Lower lobe of right lung (tissue), 2 donors: ENCODE measurements around the gene ASCC2. TPM values are rescaled to one million over a fixed set of nuclear protein-coding genes. Genes with fewer than 3 reads are reported as not detected.
A peak's percentile ranks its signal among the peaks of the same experiment; 100 is the strongest.

Experiments used
- ATAC-seq, 2 donors: fragments of 200-7000 bp; cut with Tn5 transposase; one replicate each; pipeline ENCODE4 v1.9.1; 2020 to 2022; ENCODE audit warnings: mild to moderate bottlenecking in 2 of 2, moderate library complexity in 2 of 2
- DNase-seq: peaks from one replicate; pipeline ENCODE4 v3.0.0-alpha.2; 2020
- H3K27ac ChIP-seq: fragments of 200-600 bp; one replicate; pipeline ENCODE4 v1.8.0; 2022
- H3K27me3 ChIP-seq: fragments of 200-600 bp; one replicate; pipeline ENCODE4 v1.8.0; 2022; ENCODE audit warnings: low read depth
- H3K36me3 ChIP-seq: fragments of 200-600 bp; one replicate; pipeline ENCODE4 v1.8.0; 2022; ENCODE audit warnings: mild to moderate bottlenecking
- H3K4me1 ChIP-seq: fragments of 200-600 bp; one replicate; pipeline ENCODE4 v1.8.0; 2022
- H3K4me3 ChIP-seq: fragments of 200-600 bp; one replicate; pipeline ENCODE4 v1.8.0; 2022; ENCODE audit warnings: mild to moderate bottlenecking
- H3K9me3 ChIP-seq: fragments of 200-600 bp; one replicate; pipeline ENCODE4 v1.8.0; 2022
- CTCF ChIP-seq: fragments of 200-600 bp; IDR thresholded peaks from one replicate; pipeline ENCODE4 v1.8.0; 2022; ENCODE audit warnings: antibody characterized with exemption, mild to moderate bottlenecking
- intact Hi-C: fragments of 100-400 bp; cut with DNase I; formaldehyde crosslinking; loops from one replicate; pipeline ENCODE4 v1.11.0; 2022
- total RNA-seq: library from RNA; stranded (reverse); fragmentation: NEBNext Ultra II Directional; extraction: Animal tissue kit (Norgen Biotek cat#: 25700); gene quantifications from one replicate; pipeline ENCODE4 v1.2.1, GENCODE V29; 2021
- donor health status: DM: no; HTN: yes; CAD: no; lungs with severe emphysema.

Gene ASCC2
- total RNA-seq, 1 donor from 2014 or later, result 65.4 TPM

- DNase-seq (no peak), ATAC-seq (no peak)
- Histone ChIP-seq H3K27me3 (no peaks in the 10 kb centered on the region), H3K4me3 (no peak overlapping the region), H3K36me3 (peaks cover 86% of the 10 kb centered on the region), H3K4me1 (peaks cover 18% of the 10 kb centered on the region), H3K27ac (no peak overlapping the region), H3K9me3 (no peaks in the 10 kb centered on the region)
- no peak for TF ChIP-seq CTCF
- intact Hi-C loops, result no loop called here
These were observed 20.4 kb downstream of the ASCC2 start for GRCh38 chr22:29817724-29818123.

DNA sequence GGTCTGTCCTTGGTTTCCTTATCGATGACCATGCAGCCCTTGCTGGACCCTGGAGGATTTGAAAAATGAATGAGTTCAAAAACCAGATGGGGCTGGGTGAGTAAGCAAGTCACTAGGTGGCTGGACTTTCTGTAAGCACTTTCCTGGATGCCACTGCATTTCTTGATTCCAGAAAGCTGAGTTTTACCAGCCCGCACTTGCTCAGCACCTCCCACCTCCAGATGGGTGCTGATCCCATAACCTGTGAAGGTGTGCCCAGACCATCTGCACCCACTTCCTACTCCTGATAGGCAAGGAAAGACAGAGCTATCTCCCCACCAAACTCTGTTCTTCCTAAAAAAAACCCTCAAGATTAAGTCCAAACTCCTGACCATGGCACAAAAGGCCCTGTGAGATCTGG, 21.1 kb downstream of the ASCC2 start:
- peaks cover 21% of the 10 kb centered on the region for H3K4me1 ChIP-seq
- H3K9me3 ChIP-seq, result no peaks in the 10 kb centered on the region
- peaks cover 88% of the 10 kb centered on the region for H3K36me3 ChIP-seq
- ATAC-seq, result no peak
- no peak for TF ChIP-seq CTCF
- intact Hi-C loops, result no loop called here
- no peak for DNase-seq
- H3K4me3 ChIP-seq, result no peak overlapping the region
- H3K27me3 ChIP-seq, result no peaks in the 10 kb centered on the region
- no peak overlapping the region for H3K27ac ChIP-seq

GRCh38 chr22:29816539-29816938, 21.5 kb downstream of the ASCC2 start:
- no peaks in the 10 kb centered on the region for H3K27me3 ChIP-seq
- intact Hi-C loops, result no loop called here
- no peak overlapping the region for H3K4me3 ChIP-seq
- TF ChIP-seq CTCF, result no peak
- H3K36me3 ChIP-seq, result peaks cover 88% of the 10 kb centered on the region
- H3K4me1 ChIP-seq, result peaks cover 21% of the 10 kb centered on the region
- H3K27ac ChIP-seq, result no peak overlapping the region
- DNase-seq, result no peak
- H3K9me3 ChIP-seq, result no peaks in the 10 kb centered on the region
- no peak for ATAC-seq

DNA sequence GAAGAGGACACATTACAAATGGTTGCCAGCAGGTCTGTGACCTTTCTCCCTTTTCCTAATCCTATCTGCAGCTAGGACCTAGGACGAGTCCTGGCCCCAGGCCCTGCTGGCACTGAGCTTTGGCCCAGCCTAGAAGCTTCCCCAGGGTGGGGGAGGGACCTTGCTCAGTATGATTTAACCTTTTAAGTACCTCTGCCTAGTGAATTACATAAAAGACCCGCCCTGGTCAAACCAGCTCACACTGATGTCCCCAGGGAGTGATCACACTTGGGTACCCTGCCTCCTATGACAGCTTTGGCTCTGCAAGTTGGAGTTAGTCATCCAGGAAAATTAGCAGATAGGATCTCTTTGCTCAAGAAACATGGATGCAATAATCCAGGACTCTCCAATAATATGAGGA, 21.9 kb downstream of the ASCC2 start:
- peak in 1 of 2 donors; percentile 37 for ATAC-seq

GRCh38 chr22:29815580-29815979, 22.5 kb downstream of the ASCC2 start:
- ATAC-seq, result no peak
- H3K4me3 ChIP-seq, result no peak overlapping the region
- H3K36me3 ChIP-seq, result peaks cover 89% of the 10 kb centered on the region
- no peak overlapping the region for H3K27ac ChIP-seq
- H3K27me3 ChIP-seq, result no peaks in the 10 kb centered on the region
- DNase-seq, result no peak
- TF ChIP-seq CTCF, result no peak
- no peaks in the 10 kb centered on the region for H3K9me3 ChIP-seq
- intact Hi-C loops, result no loop called here
- H3K4me1 ChIP-seq, result peaks cover 21% of the 10 kb centered on the region

More for the DNA sequence above, 21.9 kb downstream of the ASCC2 start:
- intact Hi-C loops, result no loop called here
- H3K9me3 ChIP-seq, result no peaks in the 10 kb centered on the region
- TF ChIP-seq CTCF, result no peak
- DNase-seq, result no peak
- H3K27ac ChIP-seq, result no peak overlapping the region
- H3K27me3 ChIP-seq, result no peaks in the 10 kb centered on the region
- peaks cover 21% of the 10 kb centered on the region for H3K4me1 ChIP-seq
- H3K36me3 ChIP-seq, result peaks cover 89% of the 10 kb centered on the region
- H3K4me3 ChIP-seq, result no peak overlapping the region

DNA sequence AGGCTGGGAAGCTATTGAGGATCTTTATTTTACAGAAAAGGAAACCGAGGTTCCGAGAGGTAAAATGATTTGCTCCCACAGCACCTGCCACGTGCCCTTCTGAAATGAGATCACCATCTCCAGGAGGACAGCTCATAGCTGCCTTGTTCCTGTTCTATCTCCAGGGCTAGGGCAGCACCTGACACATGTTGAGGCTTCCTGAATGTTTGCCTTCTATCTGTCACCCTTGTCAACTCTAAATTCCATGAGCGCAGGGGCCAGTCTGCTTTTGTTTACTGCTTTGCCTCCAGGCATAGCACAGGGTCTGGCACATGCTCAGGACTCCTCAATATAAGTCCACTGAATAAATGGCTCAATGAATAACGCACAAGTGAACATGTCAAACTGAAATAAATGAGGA, 24.1 kb downstream of the ASCC2 start:
- intact Hi-C loops, result no loop called here
- H3K36me3 ChIP-seq, result peaks cover 88% of the 10 kb centered on the region
- DNase-seq (no peak), ATAC-seq (no peak)
- no peak for TF ChIP-seq CTCF
- no peak overlapping the region for H3K4me3 ChIP-seq
- H3K9me3 ChIP-seq, result no peaks in the 10 kb centered on the region
- no peak overlapping the region for H3K27ac ChIP-seq
- H3K4me1 ChIP-seq, result peaks cover 28% of the 10 kb centered on the region
- no peaks in the 10 kb centered on the region for H3K27me3 ChIP-seq
